Measurements from ENCODE around the gene SCGB3A1.

The SCGB3A1 gene

GRCh38 chr5:180591311-180591887, at the start of gene SCGB3A1:
SCGB3A1 (minus strand) TSS chr5:180591499; CDS start chr5:180591462, 37 bp downstream.
- DNase-seq (ENCODE audit: low read depth in 2 of 2), result no peak

DNA sequence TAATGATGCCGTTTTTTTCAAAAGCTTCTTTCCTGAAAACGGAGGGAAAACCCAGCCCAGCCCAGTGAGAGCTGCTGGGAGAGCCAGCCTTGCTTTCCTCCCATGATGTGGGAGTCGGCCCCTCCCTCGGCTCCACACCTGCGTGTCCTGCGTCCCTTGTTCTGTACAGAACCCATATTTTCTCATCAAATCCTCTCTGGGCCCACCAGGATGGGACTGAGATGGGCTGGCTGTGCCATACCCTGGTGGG, 49.2 kb upstream of the SCGB3A1 start:
- DNase-seq (ENCODE audit: low read depth in 2 of 2), result no peak

DNA sequence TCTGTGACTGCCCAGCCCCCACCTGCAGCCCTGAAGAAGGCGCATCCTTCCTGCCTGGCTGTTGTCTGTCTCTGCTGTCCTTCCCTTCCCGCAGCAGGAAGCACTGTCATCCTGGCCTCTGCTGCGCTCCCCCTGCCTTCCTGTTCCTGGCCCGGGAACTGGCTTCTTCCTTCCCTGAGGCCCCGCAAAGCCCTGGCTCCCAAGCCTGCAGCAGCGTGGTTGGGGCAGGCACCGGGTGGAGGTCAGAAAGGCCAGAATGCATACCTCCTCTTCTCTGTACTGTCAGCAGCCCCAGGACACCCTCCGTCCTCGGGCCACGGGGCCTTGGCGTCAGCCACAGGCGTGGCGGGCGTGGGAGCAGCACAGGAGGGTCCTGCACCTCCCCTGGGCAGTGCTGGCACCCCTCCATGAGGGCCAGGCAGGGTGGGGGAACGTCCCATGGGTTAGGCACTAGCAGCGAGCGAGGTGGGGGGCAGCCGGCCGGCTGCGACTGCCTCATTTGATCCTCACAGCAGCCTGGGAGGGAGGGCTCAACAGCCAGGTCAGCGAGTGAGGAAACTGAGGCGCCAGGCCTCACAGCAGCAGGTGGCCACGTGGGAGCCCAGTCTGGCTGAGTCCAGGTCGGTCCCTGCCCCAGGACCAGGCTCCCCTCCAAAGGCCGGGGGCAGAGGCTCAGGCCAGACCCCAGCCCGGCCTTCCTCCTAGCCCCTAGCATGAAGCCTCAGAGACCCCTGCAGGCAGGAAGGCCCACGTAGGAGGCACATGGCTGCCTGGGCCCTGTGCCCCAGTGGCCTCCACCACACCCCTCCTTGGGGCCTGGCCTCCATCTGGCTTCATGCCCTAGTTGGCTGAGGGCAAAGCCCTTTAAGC, 48.7 kb upstream of the SCGB3A1 start:
- DNase-seq (ENCODE audit: low read depth in 2 of 2), result no peak

DNA sequence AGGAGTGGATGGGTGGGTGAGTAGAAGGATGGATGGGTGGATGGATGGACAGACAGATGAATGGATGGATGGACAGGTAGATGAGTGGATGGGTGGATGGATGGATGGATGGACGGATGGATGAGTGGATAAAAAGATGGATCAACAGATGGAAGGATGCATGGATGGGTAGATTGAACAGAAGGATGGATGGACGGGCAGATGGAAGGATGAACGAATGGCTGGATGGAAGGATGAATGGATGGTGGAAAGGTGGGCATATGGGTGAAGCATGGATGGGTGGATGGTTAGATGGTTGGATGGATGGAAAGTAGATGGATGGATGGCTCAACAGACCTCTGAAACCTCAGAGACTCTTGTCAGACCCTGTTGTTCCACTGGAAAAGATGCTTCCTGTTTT, 48.0 kb upstream of the SCGB3A1 start:
- DNase-seq (ENCODE audit: low read depth in 2 of 2), result no peak

GRCh38 chr5:180637962-180638680, 46.8 kb upstream of the SCGB3A1 start:
- DNase-seq (ENCODE audit: low read depth in 2 of 2), result no peak

GRCh38 chr5:180636403-180637075, 45.2 kb upstream of the SCGB3A1 start:
- DNase-seq (ENCODE audit: low read depth in 2 of 2), result no peak

DNA sequence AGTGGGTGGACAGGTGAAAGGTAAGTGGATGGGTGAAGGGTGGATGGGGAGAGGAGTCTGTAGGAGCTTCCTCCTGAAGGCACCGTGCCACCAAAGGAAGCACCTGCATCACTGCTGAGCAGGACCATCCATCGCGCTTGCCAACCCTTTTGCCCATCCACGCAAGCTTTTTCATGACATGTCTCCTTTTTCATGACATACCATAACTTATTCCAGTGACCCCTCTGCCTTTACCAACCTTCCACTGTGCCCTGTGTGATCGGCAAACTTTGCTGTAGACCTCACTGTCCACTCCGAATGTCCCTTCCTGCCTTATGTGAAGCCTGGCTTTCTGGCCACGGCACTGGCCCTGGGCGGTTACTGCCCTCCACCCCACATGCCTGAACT, 44.7 kb upstream of the SCGB3A1 start:
- no peak for DNase-seq (ENCODE audit: low read depth in 2 of 2)

- DNase-seq (ENCODE audit: low read depth in 2 of 2), result no peak
Measured at GRCh38 chr5:180633283-180634177, 42.2 kb upstream of the SCGB3A1 start.

GRCh38 chr5:180632768-180633167, 41.5 kb upstream of the SCGB3A1 start:
- no peak for DNase-seq (ENCODE audit: low read depth in 2 of 2)

GRCh38 chr5:180631549-180632383, 40.5 kb upstream of the SCGB3A1 start:
- no peak for DNase-seq (ENCODE audit: low read depth in 2 of 2)

- no peak for DNase-seq (ENCODE audit: low read depth in 2 of 2)
Measured at GRCh38 chr5:180630426-180630825, 39.1 kb upstream of the SCGB3A1 start.

GRCh38 chr5:180629831-180630382, 38.6 kb upstream of the SCGB3A1 start:
- no peak for DNase-seq (ENCODE audit: low read depth in 2 of 2)

GRCh38 chr5:180628827-180629750, 37.8 kb upstream of the SCGB3A1 start:
- DNase-seq (ENCODE audit: low read depth in 2 of 2), result no peak

GRCh38 chr5:180628211-180628610, 36.9 kb upstream of the SCGB3A1 start:
- DNase-seq (ENCODE audit: low read depth in 2 of 2), result no peak

GRCh38 chr5:180627386-180628120, 36.3 kb upstream of the SCGB3A1 start:
- no peak for DNase-seq (ENCODE audit: low read depth in 2 of 2)

DNA sequence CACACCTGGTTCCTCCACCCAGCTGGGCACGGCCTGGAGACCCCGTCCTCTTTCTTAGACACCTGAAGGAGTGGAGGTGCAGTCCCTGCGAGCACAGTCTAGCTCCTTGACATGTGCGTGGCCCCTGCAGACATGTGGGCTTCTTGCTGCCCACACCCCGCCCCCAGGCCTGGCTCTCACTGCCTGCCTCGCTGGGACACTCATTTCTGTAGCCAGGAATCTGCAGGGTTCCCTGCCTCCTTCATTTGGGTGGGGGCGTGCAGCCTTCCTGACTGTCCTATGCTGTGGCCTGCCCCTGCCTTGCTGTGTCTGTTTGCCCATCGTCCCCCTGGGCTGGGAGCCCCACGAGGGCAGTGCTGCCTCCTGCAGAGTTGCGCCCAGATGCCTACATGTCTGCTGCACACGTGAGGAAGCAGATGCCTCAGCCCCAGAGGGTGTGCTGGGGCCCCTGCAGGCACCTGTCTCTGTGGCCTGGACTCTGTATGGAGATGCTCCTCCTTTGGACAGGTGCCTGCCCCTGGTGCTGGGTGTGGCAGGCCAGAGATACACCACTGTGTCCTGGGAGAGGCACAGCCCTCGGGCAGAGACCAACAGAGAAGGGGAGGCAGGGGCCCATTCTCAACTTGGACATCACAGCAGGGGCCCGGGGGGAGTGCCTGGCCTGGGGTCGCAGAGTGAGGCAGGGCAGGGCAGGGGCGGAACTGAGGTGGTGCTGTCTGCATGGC, 35.5 kb upstream of the SCGB3A1 start:
- DNase-seq (ENCODE audit: low read depth in 2 of 2), result no peak

DNA sequence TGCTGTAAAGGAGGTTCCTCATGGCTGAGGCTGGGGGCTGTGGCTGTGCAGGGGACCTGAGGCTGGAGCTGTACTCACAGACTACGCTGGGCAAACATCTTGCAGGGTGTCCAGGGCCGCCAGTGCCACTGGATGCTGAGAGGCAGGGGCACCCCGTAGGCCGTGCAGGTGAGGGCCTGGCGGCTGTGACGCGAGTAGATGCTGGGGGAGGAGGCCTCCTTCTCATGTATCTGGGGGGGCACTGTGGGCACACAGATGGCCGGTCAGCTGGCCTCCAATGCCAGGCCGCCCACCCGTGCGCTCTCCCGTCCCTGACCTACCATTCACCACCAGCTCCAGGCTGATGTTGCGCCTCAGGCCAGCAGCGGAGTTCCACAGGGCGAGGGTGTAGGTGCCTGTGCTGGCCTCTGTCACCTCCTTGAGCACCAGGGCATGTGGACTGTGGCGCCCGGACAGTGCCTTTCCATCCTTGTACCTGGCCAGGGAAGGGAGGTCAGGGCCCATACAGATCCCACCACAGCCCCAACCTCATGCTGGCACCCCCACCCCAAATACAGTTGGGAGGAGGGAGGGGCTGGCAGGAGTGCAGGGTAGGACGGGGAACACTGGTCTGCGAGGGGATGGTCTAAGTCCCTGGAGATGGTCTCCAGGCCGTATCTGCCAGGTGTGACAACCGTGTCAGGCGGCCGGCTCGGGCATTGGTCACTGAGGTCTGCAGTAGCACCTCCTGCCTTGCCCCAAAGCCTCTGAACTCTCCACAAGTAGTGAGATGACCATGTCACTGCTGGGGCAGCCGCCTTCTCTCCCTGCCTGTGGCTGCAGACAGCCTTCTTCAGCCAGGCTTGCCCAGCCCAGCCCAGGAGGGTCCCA, 34.7 kb upstream of the SCGB3A1 start:
- no peak for DNase-seq (ENCODE audit: low read depth in 2 of 2)
